ENCODE data around the gene RPN2. TPM values are rescaled to one million over a fixed set of nuclear protein-coding genes. Genes with fewer than 3 reads are reported as not detected.

The RPN2 gene
- total and polyA plus RNA-seq, 2 donors (not counting 1 experiment from before 2014, with no cell fraction given), result 80.2 to 87.3 TPM

DNA sequence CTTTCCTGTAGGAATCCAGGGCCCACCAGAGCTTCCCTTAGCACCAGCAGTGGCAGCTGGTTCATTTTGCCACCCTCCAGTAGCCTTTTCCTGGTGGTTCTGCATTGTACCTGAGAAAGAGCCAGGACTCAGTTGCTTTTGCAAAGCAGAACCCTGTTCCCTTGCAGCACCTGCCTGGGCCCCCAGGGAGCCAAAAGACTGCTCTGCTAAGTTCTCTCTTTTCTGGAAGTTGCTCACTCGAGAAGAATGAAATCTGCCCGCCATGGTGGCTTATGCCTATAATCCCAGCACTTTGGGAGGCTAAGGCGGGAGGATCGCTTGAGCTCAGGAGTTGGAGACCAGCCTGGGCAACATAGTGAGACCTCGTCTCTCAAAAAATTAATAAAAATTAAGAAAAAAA is 58.5 kb downstream of the RPN2 start:
- Histone ChIP-seq H3K36me3 (replicated peaks in 1 of 2; ENCODE audit: control extremely low read depth in 1 of 2, control insufficient read depth in 1 of 2, extremely low read depth in 1 of 2, insufficient read depth in 2 of 2, low read length in 1 of 2) (peaks cover 4 to 89% of the 10 kb centered on the region in 2 experiments), H3K4me2 (replicated peaks; ENCODE audit: low read depth, low read length, poor library complexity, severe bottlenecking) (no peak overlapping the region), H4K20me1 (ENCODE audit: control insufficient read depth, insufficient read depth, low read length, poor library complexity, severe bottlenecking) (no peaks in the 10 kb centered on the region), H3K9me3 (ENCODE audit: control extremely low read depth in 1 of 3, control insufficient read depth in 2 of 3, insufficient read depth in 1 of 3, low read length in 2 of 3) (no peaks in the 10 kb centered on the region), H3K9ac (ENCODE audit: low read length) (no peak overlapping the region), H3K79me2 (ENCODE audit: control insufficient read depth, insufficient read depth, low read length) (no peaks in the 10 kb centered on the region), H3K27ac (ENCODE audit: low read length in 2 of 2) (no peak overlapping the region), H3K4me3 (ENCODE audit: control extremely low read depth in 1 of 5, extremely low read depth in 1 of 5, insufficient read depth in 1 of 5, low read depth in 2 of 5, low read length in 4 of 5) (no peak overlapping the region), H2AFZ (ENCODE audit: insufficient read depth, low read depth, low read length, poor library complexity, severe bottlenecking) (no peak overlapping the region), H3K27me3 (replicated peaks in 1 of 4; ENCODE audit: control extremely low read depth in 1 of 4, control insufficient read depth in 3 of 4, insufficient read depth in 4 of 4, low read length in 3 of 4) (no peaks in the 10 kb centered on the region), H3K4me1 (ENCODE audit: control insufficient read depth in 2 of 2, insufficient read depth in 2 of 2, low read length in 2 of 2) (no peaks in the 10 kb centered on the region)
- ATAC-seq (ENCODE audit: low read depth), result no peak
- intact Hi-C loops (cut with micrococcal nuclease), result no loop called here
- Mint-ChIP-seq H3K4me1 (no peaks in the 10 kb centered on the region), H3K4me3 (no peak overlapping the region), H3K27me3 (no peaks in the 10 kb centered on the region), H3K27ac (no peak overlapping the region), H3K9me3 (ENCODE audit: insufficient read depth) (no peaks in the 10 kb centered on the region)
- no peak for TF ChIP-seq EZH2 (IDR thresholded peaks at IDR 0.05; ENCODE audit: borderline replicate concordance, insufficient read depth, low read depth, low read length, poor library complexity, severe bottlenecking)
- TF ChIP-seq, protein P1, sequence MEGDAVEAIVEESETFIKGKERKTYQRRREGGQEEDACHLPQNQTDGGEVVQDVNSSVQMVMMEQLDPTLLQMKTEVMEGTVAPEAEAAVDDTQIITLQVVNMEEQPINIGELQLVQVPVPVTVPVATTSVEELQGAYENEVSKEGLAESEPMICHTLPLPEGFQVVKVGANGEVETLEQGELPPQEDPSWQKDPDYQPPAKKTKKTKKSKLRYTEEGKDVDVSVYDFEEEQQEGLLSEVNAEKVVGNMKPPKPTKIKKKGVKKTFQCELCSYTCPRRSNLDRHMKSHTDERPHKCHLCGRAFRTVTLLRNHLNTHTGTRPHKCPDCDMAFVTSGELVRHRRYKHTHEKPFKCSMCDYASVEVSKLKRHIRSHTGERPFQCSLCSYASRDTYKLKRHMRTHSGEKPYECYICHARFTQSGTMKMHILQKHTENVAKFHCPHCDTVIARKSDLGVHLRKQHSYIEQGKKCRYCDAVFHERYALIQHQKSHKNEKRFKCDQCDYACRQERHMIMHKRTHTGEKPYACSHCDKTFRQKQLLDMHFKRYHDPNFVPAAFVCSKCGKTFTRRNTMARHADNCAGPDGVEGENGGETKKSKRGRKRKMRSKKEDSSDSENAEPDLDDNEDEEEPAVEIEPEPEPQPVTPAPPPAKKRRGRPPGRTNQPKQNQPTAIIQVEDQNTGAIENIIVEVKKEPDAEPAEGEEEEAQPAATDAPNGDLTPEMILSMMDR (IDR thresholded peaks at IDR 0.05), result no peak
- whole genome bisulfite sequencing (ENCODE audit: insufficient coverage), result 88% methylated on average over 2 of the region's 5 CpGs
- ChIA-PET POLR2A (no interaction called here), CTCF (interaction anchor here (0.8 kb wide), 1 partner anchor 14 kb away, joined by 4 read pairs; no protein-coding TSS in a partner anchor)
- DNase-seq, result no peak

DNA sequence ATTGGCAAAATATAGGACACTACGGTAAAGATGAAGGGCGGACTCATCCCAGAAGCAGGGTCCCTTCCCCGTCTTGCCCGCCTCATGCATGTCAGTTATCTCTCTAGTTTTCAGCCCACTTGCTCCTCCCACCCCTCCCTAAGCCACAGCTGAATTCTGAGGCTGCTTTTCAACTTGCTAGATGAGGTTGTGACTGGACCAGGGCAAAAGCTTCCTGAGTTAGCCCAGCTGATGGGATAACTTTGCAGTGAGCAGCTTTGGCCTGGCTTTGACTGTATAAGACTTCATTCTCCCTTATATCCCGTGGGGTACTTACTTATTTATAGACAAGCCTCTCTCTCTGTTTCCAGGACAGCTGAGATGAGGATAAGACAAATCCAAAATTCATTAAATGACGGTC is 59.3 kb downstream of the RPN2 start:
- no peak overlapping the region for H3K4me2 ChIP-seq (replicated peaks; ENCODE audit: low read depth, low read length, poor library complexity, severe bottlenecking)
- H3K27me3 ChIP-seq (replicated peaks in 1 of 4; ENCODE audit: control extremely low read depth in 1 of 4, control insufficient read depth in 3 of 4, insufficient read depth in 4 of 4, low read length in 3 of 4), result no peaks in the 10 kb centered on the region
- no peak for TF ChIP-seq EZH2 (IDR thresholded peaks at IDR 0.05; ENCODE audit: borderline replicate concordance, insufficient read depth, low read depth, low read length, poor library complexity, severe bottlenecking)
- TF ChIP-seq, protein P1 (IDR thresholded peaks at IDR 0.05), result no peak
- Mint-ChIP-seq H3K27me3 (no peaks in the 10 kb centered on the region), H3K4me1 (no peaks in the 10 kb centered on the region), H3K9me3 (ENCODE audit: insufficient read depth) (no peaks in the 10 kb centered on the region), H3K4me3 (no peak overlapping the region), H3K27ac (no peak overlapping the region)
- no peaks in the 10 kb centered on the region for H4K20me1 ChIP-seq (ENCODE audit: control insufficient read depth, insufficient read depth, low read length, poor library complexity, severe bottlenecking)
- no peaks in the 10 kb centered on the region for H3K9me3 ChIP-seq (ENCODE audit: control extremely low read depth in 1 of 3, control insufficient read depth in 2 of 3, insufficient read depth in 1 of 3, low read length in 2 of 3)
- no peaks in the 10 kb centered on the region for H3K4me1 ChIP-seq (ENCODE audit: control insufficient read depth in 2 of 2, insufficient read depth in 2 of 2, low read length in 2 of 2)
- H2AFZ ChIP-seq (ENCODE audit: insufficient read depth, low read depth, low read length, poor library complexity, severe bottlenecking), result no peak overlapping the region
- no peaks in the 10 kb centered on the region for H3K79me2 ChIP-seq (ENCODE audit: control insufficient read depth, insufficient read depth, low read length)
- intact Hi-C loops (cut with micrococcal nuclease), result no loop called here
- ChIA-PET CTCF (no interaction called here), POLR2A (no interaction called here)
- H3K36me3 ChIP-seq (replicated peaks in 1 of 2; ENCODE audit: control extremely low read depth in 1 of 2, control insufficient read depth in 1 of 2, extremely low read depth in 1 of 2, insufficient read depth in 2 of 2, low read length in 1 of 2), result peaks cover 4 to 91% of the 10 kb centered on the region in 2 experiments
- no peak overlapping the region for H3K9ac ChIP-seq (ENCODE audit: low read length)
- no peak overlapping the region for H3K27ac ChIP-seq (ENCODE audit: low read length in 2 of 2)
- ATAC-seq (ENCODE audit: low read depth) (no peak), DNase-seq (no peak)
- no peak overlapping the region for H3K4me3 ChIP-seq (ENCODE audit: control extremely low read depth in 1 of 5, extremely low read depth in 1 of 5, insufficient read depth in 1 of 5, low read depth in 2 of 5, low read length in 4 of 5)
- 96% methylated on average over 5 of the region's 6 CpGs for WGBS (ENCODE audit: insufficient coverage)

All from B cell (primary cell).